Memory B cell (primary cell): ENCODE data around the gene DLGAP1.
"Not testable (repeated sequence)": the region's sequence is repeated elsewhere in the genome, so short reads cannot be mapped to it uniquely, and the experiment has no call there.

Source experiments
- ATAC-seq: fragments of 150-1000 bp; cut with Tn5 transposase; 2 replicates; pipeline ENCODE4 v1.10.0; 2021; ENCODE audit warnings: low read depth, mild to moderate bottlenecking, moderate library complexity
- DNase-seq, 2 donors: peaks; one replicate each; pipeline ENCODE4 v3.0.0; 2022; ENCODE audit warnings: low spot score in 2 of 2
- H3K27ac Mint-ChIP-seq: one replicate; pipeline ENCODE4 v1.8.0; 2022; ENCODE audit warnings: mild to moderate bottlenecking, moderate library complexity, mixed read lengths
- H3K27me3 Mint-ChIP-seq: one replicate; pipeline ENCODE4 v1.8.0; 2022; ENCODE audit warnings: mixed read lengths
- H3K36me3 Mint-ChIP-seq: one replicate; pipeline ENCODE4 v1.8.0; 2022; ENCODE audit warnings: mild to moderate bottlenecking, mixed read lengths
- H3K4me1 Mint-ChIP-seq: one replicate; pipeline ENCODE4 v1.8.0; 2022; ENCODE audit warnings: mixed read lengths
- H3K4me3 Mint-ChIP-seq: one replicate; pipeline ENCODE4 v1.8.0; 2022; ENCODE audit warnings: mild to moderate bottlenecking, moderate library complexity, mixed read lengths
- H3K9me3 Mint-ChIP-seq: one replicate; pipeline ENCODE4 v1.8.0; 2022; ENCODE audit warnings: mixed read lengths

DLGAP1 gene

DNA sequence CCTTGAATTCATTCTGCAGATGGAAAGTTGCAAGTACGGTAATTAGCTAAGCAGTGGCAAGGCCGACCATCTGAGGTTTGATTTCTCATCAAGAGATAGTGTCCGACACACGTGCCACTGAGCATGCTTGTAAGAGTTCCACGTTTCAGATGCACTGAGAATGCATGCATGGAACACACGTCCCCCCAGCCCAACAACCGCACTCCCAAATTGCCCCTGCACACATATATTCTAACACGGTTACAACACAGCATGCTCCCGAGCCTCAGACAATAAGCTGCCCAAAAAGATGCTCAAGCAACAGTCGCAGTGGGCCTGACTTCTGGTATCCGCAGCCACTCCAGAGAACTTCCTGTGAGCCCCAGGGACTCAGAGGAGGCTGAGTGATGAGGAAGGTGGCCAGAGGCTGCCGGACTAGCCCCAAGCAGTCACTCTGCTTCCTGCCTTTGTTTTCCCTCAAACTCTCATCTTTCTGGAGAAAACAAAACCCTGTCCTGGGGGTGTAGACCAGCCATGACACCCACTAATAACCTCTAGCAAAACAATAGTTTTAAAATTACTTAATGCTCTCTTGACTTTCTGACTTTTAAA lies 801.2 kb downstream of the DLGAP1 start:
- no peak overlapping the region for H3K27ac Mint-ChIP-seq
- H3K4me3 Mint-ChIP-seq = no peak overlapping the region
- no peaks in the 10 kb centered on the region for H3K36me3 Mint-ChIP-seq
- H3K9me3 Mint-ChIP-seq = no peaks in the 10 kb centered on the region
- H3K27me3 Mint-ChIP-seq = peaks cover 1% of the 10 kb centered on the region
- H3K4me1 Mint-ChIP-seq = no peaks in the 10 kb centered on the region
- ATAC-seq (no peak), DNase-seq (no peak)

DNA sequence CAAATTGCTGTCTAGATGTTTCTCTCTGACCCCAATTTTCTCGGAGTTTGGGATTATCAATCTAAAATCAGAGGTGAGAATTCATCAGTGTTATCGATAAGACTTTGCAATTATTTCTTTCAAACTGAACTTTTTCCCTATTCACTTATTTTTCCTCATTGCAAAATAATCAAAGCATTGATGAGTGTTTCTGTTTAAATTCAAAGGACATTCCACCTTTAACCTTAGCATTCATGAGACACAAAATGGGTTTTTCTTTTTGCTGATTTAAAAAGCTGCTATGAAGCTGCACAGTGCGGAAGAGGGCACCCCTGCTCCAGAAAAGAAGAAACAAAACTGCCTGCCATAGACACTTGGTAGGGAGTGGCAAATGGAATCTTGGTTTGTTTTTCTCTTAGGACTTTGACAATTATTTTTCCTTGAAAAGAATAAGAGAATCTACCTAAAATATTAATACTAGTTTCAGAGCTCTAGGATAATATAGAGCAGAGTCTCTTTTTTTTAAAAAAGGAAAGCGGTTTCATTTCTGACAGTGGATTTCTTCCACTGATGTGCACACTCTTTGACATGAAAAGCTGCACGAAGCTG lies 801.8 kb downstream of the DLGAP1 start:
- H3K4me1 Mint-ChIP-seq = no peaks in the 10 kb centered on the region
- H3K27ac Mint-ChIP-seq = no peak overlapping the region
- no peak for ATAC-seq
- no peaks in the 10 kb centered on the region for H3K36me3 Mint-ChIP-seq
- peaks cover 1% of the 10 kb centered on the region for H3K27me3 Mint-ChIP-seq
- no peak overlapping the region for H3K4me3 Mint-ChIP-seq
- no peak for DNase-seq
- H3K9me3 Mint-ChIP-seq = no peaks in the 10 kb centered on the region

DNA sequence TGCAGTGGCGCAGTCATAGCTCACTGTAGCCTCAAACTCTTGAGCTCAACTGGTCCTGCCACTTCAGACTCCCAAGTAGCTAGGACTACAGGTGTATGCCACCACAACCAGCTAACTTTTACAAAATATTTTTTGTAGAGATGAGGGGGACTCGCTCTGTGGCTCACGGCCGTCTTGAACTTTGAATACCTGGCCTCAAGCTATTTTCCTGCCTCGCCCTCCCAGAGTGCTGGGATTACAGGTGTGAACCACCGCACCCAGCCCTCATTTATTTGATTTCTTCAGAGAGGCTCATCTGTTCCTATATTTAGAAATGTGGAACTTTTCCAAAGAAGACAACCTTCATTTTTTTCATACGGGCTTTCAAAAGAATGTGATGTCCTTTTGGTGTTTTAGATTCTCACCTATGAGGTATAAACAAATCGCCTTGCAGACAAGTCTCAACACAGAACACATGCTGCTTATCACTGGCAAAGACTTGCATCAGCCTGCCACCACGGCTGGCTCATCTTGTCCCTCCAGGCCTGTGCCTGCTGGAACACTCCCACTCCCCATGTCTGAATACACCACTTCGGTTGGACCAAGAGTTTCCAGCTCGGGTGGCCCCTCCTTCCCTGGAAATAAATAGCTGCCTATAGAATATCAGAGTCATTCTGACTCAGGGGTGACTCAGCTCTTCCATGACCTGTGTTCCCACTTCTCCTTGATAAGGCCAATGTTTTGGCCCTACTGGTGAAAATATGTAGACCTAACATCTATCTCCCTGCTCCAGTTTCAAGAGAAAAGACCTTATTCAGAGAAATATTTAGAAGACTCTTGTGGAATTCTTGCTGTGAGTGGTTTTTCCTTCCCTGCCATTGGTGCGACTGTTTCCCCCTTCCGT lies 802.5 kb downstream of the DLGAP1 start:
- no peaks in the 10 kb centered on the region for H3K36me3 Mint-ChIP-seq
- DNase-seq (no peak), ATAC-seq (no peak)
- no peaks in the 10 kb centered on the region for H3K4me1 Mint-ChIP-seq
- H3K4me3 Mint-ChIP-seq = no peak overlapping the region
- no peaks in the 10 kb centered on the region for H3K9me3 Mint-ChIP-seq
- H3K27me3 Mint-ChIP-seq = peaks cover 1% of the 10 kb centered on the region
- no peak overlapping the region for H3K27ac Mint-ChIP-seq

DNA sequence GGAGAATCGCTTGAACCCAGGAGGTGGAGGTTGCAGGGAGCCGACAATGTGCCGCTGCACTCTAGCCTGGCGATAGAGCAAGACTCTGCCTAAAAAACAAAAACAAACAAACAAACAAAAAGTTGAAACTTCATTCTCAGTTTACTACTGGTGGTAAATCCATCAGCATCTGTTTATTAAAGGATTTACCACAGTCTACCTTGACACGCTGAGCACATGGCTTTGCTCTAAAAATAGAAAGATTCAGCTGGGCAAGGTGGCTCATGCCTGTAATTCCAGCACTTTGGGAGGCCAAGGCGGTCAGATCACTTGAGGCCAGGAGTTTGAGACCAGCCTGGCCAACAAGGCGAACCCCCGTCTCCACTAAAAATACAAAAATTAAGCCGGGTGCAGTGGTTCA lies 803.8 kb downstream of the DLGAP1 start:
- Mint-ChIP-seq H3K27ac (no peak overlapping the region), H3K4me3 (no peak overlapping the region), H3K4me1 (no peaks in the 10 kb centered on the region), H3K36me3 (no peaks in the 10 kb centered on the region), H3K9me3 (no peaks in the 10 kb centered on the region), H3K27me3 (peaks cover 1% of the 10 kb centered on the region)
- ATAC-seq (no peak), DNase-seq (no peak)

DNA sequence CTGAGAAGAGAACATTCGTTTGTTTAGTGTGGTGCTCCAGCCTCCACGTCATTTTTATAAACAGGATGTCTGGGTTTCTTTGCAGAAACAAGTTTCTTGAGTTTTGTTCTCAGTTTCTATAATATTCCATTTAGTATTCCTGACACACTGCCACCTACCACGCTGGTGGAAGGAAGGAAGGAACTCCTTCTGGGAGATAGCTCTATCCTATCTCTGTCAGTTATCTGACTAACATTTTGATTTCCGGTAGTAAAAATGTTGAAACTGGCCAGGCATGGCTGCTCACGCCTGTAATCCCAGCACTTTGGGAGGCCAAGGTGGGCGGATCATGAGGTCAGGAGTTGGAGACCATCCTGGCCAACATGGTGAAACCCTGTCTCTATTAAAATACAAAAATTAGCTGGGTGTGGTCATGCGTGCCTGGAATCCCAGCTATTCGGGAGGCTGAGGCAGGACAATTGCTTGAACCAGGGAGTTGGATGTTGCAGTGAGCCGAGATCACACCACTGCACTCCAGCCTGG lies 804.5 kb downstream of the DLGAP1 start:
- not testable (repeated sequence) for H3K27me3 Mint-ChIP-seq

DNA sequence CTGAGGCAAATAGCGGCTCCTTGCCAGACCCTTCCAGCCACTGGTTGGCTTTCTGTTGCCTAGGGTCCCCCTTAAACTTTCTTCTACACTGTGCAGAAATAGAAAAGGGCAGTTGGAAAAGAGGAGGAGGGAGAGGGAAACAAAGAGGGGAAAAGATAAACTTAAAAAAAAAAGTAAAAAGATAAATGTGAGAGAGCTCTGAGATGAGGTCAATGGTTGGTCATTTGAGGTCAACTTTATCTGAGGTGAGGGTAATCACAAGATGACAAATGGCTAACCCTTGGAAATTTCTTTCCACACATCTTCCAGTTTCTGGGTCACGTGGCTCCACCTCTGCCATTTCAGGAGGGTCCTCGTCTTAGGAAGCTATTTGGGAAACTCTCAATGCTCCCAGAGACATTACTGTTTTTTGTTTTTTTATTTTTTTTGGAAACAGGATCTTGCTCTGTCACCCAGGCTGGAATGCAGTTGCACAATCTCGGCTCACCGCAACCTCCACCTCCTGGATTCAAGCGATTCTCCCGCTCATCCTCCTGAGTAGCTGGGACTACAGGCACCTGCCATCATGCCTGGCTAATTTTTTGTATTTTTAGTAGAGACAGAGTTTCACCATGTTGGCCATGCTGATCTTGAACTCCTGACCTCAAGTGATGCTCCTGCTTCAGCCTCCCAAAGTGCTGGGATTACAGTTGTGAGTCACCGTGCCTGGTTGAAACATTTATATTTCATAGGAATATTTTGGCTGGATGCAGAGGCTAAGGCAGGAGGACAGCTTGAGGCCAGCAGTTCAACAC lies 805.3 kb downstream of the DLGAP1 start:
- no peak for DNase-seq
- no peaks in the 10 kb centered on the region for H3K36me3 Mint-ChIP-seq
- no peak overlapping the region for H3K4me3 Mint-ChIP-seq
- peaks cover 1% of the 10 kb centered on the region for H3K27me3 Mint-ChIP-seq
- H3K27ac Mint-ChIP-seq = no peak overlapping the region
- H3K9me3 Mint-ChIP-seq = no peaks in the 10 kb centered on the region
- no peak for ATAC-seq
- H3K4me1 Mint-ChIP-seq = no peaks in the 10 kb centered on the region

More for the DNA sequence above, 804.5 kb downstream of the DLGAP1 start:
- H3K4me3 Mint-ChIP-seq, H3K4me1 Mint-ChIP-seq, H3K36me3 Mint-ChIP-seq, H3K9me3 Mint-ChIP-seq, ATAC-seq, H3K27ac Mint-ChIP-seq, DNase-seq: not testable (repeated sequence)

DNA sequence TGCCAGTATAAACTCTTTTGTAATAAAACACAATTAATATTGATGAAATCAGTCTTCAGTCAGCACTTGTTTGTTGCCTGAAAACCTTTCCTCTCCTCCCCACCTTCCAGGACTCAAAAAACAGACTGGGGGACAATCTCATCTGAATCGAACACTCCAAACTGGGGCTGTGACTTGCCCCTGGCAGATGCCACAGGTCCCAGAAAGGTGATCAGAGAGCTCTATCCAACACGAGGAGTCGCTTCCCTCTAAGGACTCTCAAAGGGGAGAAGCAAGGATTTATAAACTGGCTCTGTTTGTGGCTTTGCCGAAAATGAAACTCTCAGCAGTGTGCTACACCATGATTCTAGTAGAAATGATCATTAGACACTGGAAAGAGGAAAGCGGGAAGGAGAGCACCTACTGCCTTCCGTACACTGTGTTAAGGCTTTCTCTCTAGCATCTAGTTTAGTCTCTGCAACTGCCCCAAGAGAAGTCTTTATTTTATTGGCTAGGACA lies 805.9 kb downstream of the DLGAP1 start:
- Mint-ChIP-seq H3K27me3 (peaks cover 1% of the 10 kb centered on the region), H3K36me3 (no peaks in the 10 kb centered on the region), H3K4me3 (no peak overlapping the region), H3K4me1 (no peaks in the 10 kb centered on the region), H3K27ac (no peak overlapping the region), H3K9me3 (no peaks in the 10 kb centered on the region)
- no peak for ATAC-seq
- no peak for DNase-seq

DNA sequence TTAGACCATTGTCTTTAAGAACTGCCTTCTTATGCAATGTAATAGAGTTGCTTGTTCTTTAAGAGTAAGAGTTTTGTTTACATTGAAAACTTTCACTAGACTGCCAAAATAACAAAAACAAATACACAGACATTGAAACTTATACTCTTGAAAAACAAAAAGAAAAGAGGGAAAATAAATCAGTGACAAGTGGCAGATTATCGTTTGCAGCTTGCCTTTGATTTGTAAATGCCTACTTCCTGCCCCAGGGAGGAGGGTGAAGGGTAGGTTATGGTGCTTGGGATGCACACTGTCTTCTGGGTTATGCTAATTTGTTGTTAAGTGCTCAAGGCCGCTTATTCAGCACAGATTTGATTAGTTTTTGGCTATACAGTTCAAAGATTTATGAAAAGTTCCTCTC lies 806.5 kb downstream of the DLGAP1 start:
- DNase-seq (no peak), ATAC-seq (no peak)
- Mint-ChIP-seq H3K9me3 (no peaks in the 10 kb centered on the region), H3K27me3 (peaks cover 1% of the 10 kb centered on the region), H3K36me3 (no peaks in the 10 kb centered on the region), H3K4me1 (peaks cover 3% of the 10 kb centered on the region), H3K4me3 (no peak overlapping the region), H3K27ac (no peak overlapping the region)

DNA sequence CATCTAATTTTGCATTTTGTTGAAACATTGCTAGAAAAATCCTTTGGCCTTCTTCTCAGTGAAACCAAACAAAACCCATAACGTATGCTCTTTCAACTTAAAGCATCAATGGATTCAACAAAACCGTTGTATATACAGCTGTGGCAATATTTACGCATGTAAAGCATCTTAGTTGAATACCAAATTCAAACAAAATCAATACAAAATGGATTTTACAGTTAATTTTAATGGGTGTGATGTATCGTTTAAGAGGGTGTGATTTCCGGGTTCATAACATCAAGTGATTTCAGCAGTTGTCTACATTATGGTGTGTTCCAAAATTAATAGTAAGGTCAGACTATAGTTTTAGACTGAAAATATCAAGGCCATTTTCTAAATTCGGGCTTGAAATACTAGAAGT lies 806.9 kb downstream of the DLGAP1 start:
- Mint-ChIP-seq H3K4me3 (no peak overlapping the region), H3K36me3 (no peaks in the 10 kb centered on the region), H3K27me3 (peaks cover 1% of the 10 kb centered on the region), H3K27ac (no peak overlapping the region), H3K9me3 (no peaks in the 10 kb centered on the region), H3K4me1 (peaks cover 3% of the 10 kb centered on the region)
- ATAC-seq (no peak), DNase-seq (no peak)

DNA sequence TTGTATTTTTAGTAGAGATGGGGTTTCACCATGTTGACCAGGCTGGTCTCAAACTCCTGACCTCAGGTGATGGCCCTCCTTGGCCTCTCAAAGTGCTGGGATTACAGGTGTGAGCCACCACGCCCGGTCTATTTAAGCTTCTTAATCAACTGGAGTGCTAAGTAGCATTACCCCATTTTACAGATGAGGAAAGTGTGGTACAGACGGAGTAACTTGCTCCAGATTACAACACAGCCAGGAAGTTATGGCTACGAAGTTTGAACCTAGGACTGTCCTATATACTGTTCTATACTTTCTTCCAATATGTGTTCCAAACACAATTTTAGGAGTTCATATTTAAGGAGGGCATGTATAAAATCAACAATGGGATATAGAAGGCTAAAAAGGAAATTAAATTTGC lies 807.5 kb downstream of the DLGAP1 start:
- no peak for ATAC-seq
- H3K36me3 Mint-ChIP-seq = no peaks in the 10 kb centered on the region
- peaks cover 3% of the 10 kb centered on the region for H3K4me1 Mint-ChIP-seq
- no peaks in the 10 kb centered on the region for H3K9me3 Mint-ChIP-seq
- H3K4me3 Mint-ChIP-seq = no peak overlapping the region
- peaks cover 1% of the 10 kb centered on the region for H3K27me3 Mint-ChIP-seq
- H3K27ac Mint-ChIP-seq = no peak overlapping the region
- no peak for DNase-seq

DNA sequence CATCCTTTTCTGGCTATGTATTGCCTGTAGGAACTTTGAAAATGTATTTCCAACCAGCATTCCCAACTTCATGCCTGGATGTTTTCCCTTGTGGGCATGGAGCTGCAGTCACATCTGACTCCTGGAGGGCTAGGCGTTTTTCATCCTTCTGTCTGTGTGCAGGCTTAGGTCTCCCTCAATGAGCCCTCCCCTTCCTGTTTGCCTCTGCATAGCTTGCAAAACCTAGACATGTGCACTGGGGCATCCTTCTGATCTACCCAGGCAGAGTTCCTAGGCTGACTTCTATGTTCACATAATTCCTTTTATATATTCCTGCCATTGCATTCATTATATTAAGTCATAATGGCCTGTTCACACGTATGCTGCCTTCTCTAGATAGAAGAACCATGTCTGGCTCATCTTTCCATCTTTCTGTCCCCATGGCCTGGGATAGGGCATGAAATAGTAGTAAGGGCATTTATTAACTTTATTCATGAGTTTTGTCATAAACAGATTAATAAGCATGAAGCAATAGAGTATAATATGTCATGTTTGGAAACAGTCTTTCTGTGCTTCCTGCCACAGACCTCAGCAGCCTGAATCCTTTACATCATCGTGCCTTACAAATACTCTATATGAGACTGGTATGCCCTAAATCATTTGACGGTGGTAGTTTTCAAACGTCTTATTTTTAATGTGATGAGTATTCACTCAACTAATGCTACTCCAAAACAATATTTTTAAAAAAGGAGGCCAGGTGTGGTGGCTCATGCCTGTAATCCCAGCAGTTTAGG lies 809.5 kb downstream of the DLGAP1 start:
- Mint-ChIP-seq H3K27me3 (peaks cover 5% of the 10 kb centered on the region), H3K4me3 (no peak overlapping the region), H3K9me3 (no peaks in the 10 kb centered on the region), H3K27ac (no peak overlapping the region), H3K36me3 (no peaks in the 10 kb centered on the region), H3K4me1 (peaks cover 3% of the 10 kb centered on the region)
- ATAC-seq = no peak
- no peak for DNase-seq

DNA sequence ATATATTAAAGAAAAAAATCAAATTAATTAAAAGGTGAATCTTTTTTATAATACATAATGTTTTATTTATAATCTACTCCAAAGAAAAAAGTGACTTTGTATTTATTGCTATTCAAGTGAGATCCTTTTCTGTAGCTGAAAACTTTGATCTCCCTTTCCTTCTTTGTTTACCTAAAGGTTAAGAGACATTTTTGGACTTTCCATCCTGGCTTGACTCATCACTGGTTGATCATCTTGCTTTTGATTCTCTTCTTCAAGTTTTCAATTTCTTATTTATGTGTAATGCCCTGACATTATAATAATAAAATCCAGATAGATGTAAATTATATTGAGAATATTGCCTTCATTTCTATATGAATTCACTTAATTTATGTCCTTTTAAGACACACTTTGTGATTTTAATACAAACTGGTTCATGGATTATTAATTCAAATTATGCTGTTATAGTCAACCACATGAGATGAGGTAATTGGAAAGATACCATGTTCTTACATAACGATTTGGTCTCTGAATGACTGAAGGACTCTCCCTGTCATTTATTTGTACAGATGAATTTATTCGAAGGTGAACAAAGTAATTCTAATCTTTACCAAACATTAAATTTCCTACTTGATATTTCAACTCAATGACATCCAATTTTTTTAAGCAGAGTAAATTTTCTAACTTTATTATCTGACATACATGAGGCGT lies 820.7 kb downstream of the DLGAP1 start:
- no peak for ATAC-seq
- Mint-ChIP-seq H3K36me3 (no peaks in the 10 kb centered on the region), H3K27ac (no peak overlapping the region)

DNA sequence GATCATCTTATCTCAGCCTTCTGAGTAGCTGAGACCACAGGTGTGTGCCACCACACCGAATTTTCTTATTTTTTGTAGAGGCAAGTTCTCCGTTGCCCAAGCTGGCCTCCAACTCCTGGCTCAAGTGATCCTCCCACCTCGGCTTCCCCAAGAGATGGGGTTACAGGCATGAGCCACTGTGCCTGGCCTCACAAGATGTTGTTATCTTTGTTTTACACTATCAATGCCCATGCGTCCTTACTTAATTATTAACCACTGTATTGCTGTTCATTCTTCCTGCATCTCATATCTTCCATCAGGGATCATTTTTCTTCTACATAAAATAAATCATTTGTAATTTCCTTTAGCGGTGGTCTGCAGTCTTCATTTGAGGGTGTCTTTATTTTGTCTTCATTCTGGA lies 823.2 kb downstream of the DLGAP1 start:
- H3K36me3 Mint-ChIP-seq = no peaks in the 10 kb centered on the region
- DNase-seq (no peak), ATAC-seq (no peak)
- peaks cover 3% of the 10 kb centered on the region for H3K27me3 Mint-ChIP-seq
- H3K27ac Mint-ChIP-seq = no peak overlapping the region
- H3K9me3 Mint-ChIP-seq = no peaks in the 10 kb centered on the region
- no peak overlapping the region for H3K4me3 Mint-ChIP-seq
- H3K4me1 Mint-ChIP-seq = no peaks in the 10 kb centered on the region

More for the DNA sequence above, 820.7 kb downstream of the DLGAP1 start:
- H3K27me3 Mint-ChIP-seq = peaks cover 2% of the 10 kb centered on the region
- H3K9me3 Mint-ChIP-seq = no peaks in the 10 kb centered on the region
- no peaks in the 10 kb centered on the region for H3K4me1 Mint-ChIP-seq
- DNase-seq = no peak
- no peak overlapping the region for H3K4me3 Mint-ChIP-seq
